CD8-positive, alpha-beta memory T cell (primary cell): ENCODE measurements around the gene SDCCAG8. TPM values are rescaled to one million over a fixed set of nuclear protein-coding genes. Genes with fewer than 3 reads are reported as not detected.

Experiments used
- CTCF ChIA-PET: fragments of 350-600 bp; sonication (Branson Sonifier 250); formaldehyde crosslinking; loops from one replicate; lab custom pipeline; 2021; ENCODE audit warnings: antibody characterized with exemption; lab: Charles Lee
- POLR2A ChIA-PET: fragments of 350-600 bp; sonication (Branson Sonifier 250); formaldehyde crosslinking; loops from one replicate; lab custom pipeline; 2021; ENCODE audit warnings: antibody characterized with exemption; lab: Charles Lee
- DNase-seq, 5 donors: peaks; one replicate each; pipeline versions ENCODE4 v3.0.0 to v3.0.0-alpha.2; 2020 to 2022; ENCODE audit warnings: mixed read lengths in 1 of 5
- H3K27ac ChIP-seq: one replicate; pipeline ENCODE4 v1.7.0; 2013; ENCODE audit warnings: low read depth, mild to moderate bottlenecking, low read length, moderate library complexity
- H3K27me3 ChIP-seq: 2 replicates; pipeline ENCODE4 v1.7.0; 2013; ENCODE audit warnings: low read length, mild to moderate bottlenecking; ENCODE audit not compliant: insufficient read depth, poor library complexity, severe bottlenecking
- H3K36me3 ChIP-seq: 2 replicates; pipeline ENCODE4 v1.7.0; 2013; ENCODE audit warnings: mild to moderate bottlenecking, low read length, moderate library complexity; ENCODE audit not compliant: insufficient read depth
- H3K4me1 ChIP-seq: 2 replicates; pipeline ENCODE4 v1.7.0; 2013; ENCODE audit warnings: mild to moderate bottlenecking, low read length, moderate library complexity; ENCODE audit not compliant: insufficient read depth
- H3K4me3 ChIP-seq: 2 replicates; pipeline ENCODE4 v1.7.0; 2013; ENCODE audit warnings: mild to moderate bottlenecking, low read length
- H3K9me3 ChIP-seq: 2 replicates; pipeline ENCODE4 v1.7.0; 2013; ENCODE audit warnings: mild to moderate bottlenecking, low read length
- H3K27ac Mint-ChIP-seq, 8 donors: one replicate each; pipeline ENCODE4 v1.8.0; 2020 to 2021; ENCODE audit warnings: mixed read lengths in 8 of 8, mild to moderate bottlenecking in 6 of 8, inconsistent platforms in 3 of 8, moderate library complexity in 3 of 8
- H3K27me3 Mint-ChIP-seq, 2 donors: one replicate each; pipeline ENCODE4 v1.8.0; 2020 to 2021; ENCODE audit warnings: mixed read lengths in 2 of 2, mild to moderate bottlenecking in 1 of 2, moderate library complexity in 1 of 2
- H3K36me3 Mint-ChIP-seq, 3 donors: one replicate each; pipeline ENCODE4 v1.8.0; 2020 to 2021; ENCODE audit warnings: mixed read lengths in 3 of 3, inconsistent platforms in 1 of 3, mild to moderate bottlenecking in 1 of 3
- H3K4me1 Mint-ChIP-seq, 3 donors: one replicate each; pipeline ENCODE4 v1.8.0; 2020 to 2021; ENCODE audit warnings: mixed read lengths in 3 of 3, inconsistent platforms in 1 of 3, mild to moderate bottlenecking in 1 of 3
- H3K4me3 Mint-ChIP-seq, 7 donors: one replicate each; pipeline ENCODE4 v1.8.0; 2020 to 2021; ENCODE audit warnings: mixed read lengths in 7 of 7, mild to moderate bottlenecking in 6 of 7, moderate library complexity in 4 of 7, inconsistent platforms in 2 of 7
- H3K9me3 Mint-ChIP-seq, 5 donors: one replicate each; pipeline ENCODE4 v1.8.0; 2020 to 2022; ENCODE audit warnings: mixed read lengths in 5 of 5, mild to moderate bottlenecking in 3 of 5, moderate library complexity in 2 of 5, inconsistent platforms in 1 of 5
- polyA plus RNA-seq: library from polyadenylated mRNA; unstranded; fragments of 300-500 nt; fragmentation: Illumina TruSeq; gene quantifications from one replicate; pipeline ENCODE4 v1.2.3, GENCODE V29; 2021
- total RNA-seq, 2 experiments: library from RNA; stranded (reverse); gene quantifications; one replicate each; pipeline ENCODE4 v1.2.3, GENCODE V29; 2021

SDCCAG8 gene
- total and polyA plus RNA-seq, 3 experiments from 2014 or later = 17.8 to 22.3 (median 18.3) TPM

DNA sequence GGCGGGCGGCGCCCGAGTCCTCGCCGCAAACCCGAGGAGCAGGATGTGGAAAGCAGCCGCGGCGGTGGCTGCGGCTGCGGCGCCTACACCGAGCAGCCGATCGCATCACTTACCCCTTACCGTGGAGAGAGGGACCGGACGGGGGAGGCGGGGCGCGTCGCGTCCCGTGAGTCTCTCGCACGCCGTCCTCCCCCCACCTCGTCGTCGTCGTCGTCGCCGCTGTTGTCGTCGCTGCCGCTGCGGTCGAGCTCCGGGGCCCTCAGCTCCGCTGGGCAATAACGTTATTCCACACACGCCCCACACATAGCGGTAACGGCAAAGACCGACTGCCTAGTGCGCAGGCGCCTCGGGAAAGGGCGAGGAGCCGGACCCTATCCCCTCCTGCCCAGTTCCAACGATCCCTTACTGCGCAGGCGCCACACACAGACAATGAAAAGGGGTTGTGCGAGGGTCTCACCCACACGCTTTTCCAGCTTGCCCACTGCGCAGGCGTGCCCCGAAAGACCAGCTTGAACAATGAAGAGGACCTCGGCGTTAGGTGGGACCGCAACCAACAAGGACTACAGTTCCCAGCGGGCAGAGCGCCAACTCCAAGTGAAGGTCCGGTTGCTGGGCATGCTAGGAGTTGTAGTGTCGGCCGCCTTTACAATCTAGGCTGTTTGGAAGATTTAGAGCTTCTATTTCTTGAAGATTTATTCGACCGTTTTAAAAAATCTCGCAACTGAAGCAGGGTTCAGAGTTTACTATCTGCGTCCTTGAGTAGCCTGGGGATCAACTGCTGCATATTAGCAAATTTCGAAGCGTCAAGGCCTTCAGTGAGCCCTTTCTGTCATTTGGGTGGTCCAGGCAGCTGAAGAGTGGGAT lies 682 bp upstream of the SDCCAG8 start, which contains the start of gene CEP170:
Gene CEP170, minus strand, starts transcription at position 355 of the 864 bp plus-strand sequence. CDS start 30,001 bp downstream, outside the sequence.
- H3K27ac ChIP-seq = peak within 1 kb of the TSS; percentile 94
- no peaks in the 10 kb centered on the region for H3K9me3 Mint-ChIP-seq
- ChIA-PET CTCF (interaction anchor here (0.6 to 1.5 kb wide), 2 partner anchors 17 to 20 kb away, joined by 4 to 5 read pairs; no protein-coding TSS in a partner anchor), POLR2A (interaction anchor here (0.5 to 2.2 kb wide), 8 partner anchors 21 to 1716 kb away, joined by 3 to 8 read pairs (median 4); partner anchors contain the start of genes CHML and OPN3)
- DNase-seq = peak; percentile 81 to 94 (median 93)
- peaks cover 24% of the 10 kb centered on the region for H3K4me1 ChIP-seq
- no peaks in the 10 kb centered on the region for H3K36me3 ChIP-seq
- H3K27me3 Mint-ChIP-seq = peaks cover 0 to 12% of the 10 kb centered on the region in 2 donors
- H3K9me3 ChIP-seq = no peaks in the 10 kb centered on the region
- peaks cover 38 to 65% (median 64%) of the 10 kb centered on the region in 3 donors for H3K4me1 Mint-ChIP-seq
- peak within 1 kb of the TSS; percentile 96 to 100 (median 98) for H3K4me3 Mint-ChIP-seq
- peak within 1 kb of the TSS; percentile 75 for H3K4me3 ChIP-seq
- peak within 1 kb of the TSS; percentile 99 to 100 (median 100) for H3K27ac Mint-ChIP-seq
- peaks cover 0 to 17% (median 0%) of the 10 kb centered on the region in 3 donors for H3K36me3 Mint-ChIP-seq
- H3K27me3 ChIP-seq = no peaks in the 10 kb centered on the region

DNA sequence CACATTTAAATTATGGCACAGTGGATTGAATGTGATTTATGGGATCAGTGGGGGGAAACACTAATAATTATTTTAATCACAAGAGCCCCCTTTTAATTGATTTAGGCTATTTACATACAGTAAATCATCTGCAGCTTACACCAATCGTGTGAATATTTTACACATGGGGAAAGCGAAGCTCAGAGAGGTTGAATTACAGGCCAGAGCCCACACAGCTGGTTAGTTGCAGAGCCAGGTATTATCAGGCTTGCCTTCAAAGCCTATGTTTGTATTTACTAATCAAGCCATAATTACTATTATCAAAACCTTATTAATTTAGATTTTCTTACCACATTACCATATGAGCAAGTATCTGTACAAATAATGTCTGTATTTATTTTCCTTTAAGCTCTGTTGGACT lies 749 bp downstream of the SDCCAG8 start:
- no peaks in the 10 kb centered on the region for H3K36me3 ChIP-seq
- no peak for DNase-seq
- H3K4me1 Mint-ChIP-seq = peaks cover 36 to 57% (median 55%) of the 10 kb centered on the region in 3 donors
- peaks cover 24% of the 10 kb centered on the region for H3K4me1 ChIP-seq
- H3K27ac ChIP-seq = peak overlapping the region; percentile 94
- ChIA-PET CTCF (interaction anchor here (1.5 kb wide), 1 partner anchor 16 kb away, joined by 5 read pairs; no protein-coding TSS in a partner anchor), POLR2A (no interaction called here)
- H3K4me3 Mint-ChIP-seq = peak overlapping the region; percentile 95 to 100 (median 98)
- H3K27ac Mint-ChIP-seq = peak overlapping the region; percentile 99 to 100 (median 100)
- H3K9me3 ChIP-seq = no peaks in the 10 kb centered on the region
- no peaks in the 10 kb centered on the region for H3K9me3 Mint-ChIP-seq
- peaks cover 0 to 12% of the 10 kb centered on the region in 2 donors for H3K27me3 Mint-ChIP-seq
- H3K4me3 ChIP-seq = peak overlapping the region; percentile 75
- no peaks in the 10 kb centered on the region for H3K27me3 ChIP-seq
- peaks cover 0 to 24% (median 2%) of the 10 kb centered on the region in 3 donors for H3K36me3 Mint-ChIP-seq

DNA sequence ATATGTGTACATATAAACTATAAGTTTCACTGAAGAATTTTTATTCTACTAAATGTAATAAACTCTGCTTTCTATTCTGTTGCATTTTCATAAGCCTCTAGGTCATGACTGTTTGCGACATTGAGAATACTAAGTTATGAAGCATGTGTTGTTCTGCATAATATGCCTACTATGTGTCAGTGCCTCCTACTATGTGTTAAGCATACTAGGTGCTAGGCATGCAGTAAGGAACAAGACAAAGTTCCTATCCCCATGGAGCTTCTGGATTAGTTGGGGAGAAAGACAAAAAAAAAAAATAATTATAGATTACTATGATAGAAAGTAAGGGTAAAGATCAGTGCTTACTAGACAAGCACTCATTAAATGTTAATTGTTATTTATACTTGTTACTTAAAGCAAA lies 1.3 kb downstream of the SDCCAG8 start:
- peaks cover 34 to 51% (median 49%) of the 10 kb centered on the region in 3 donors for H3K4me1 Mint-ChIP-seq
- H3K4me3 Mint-ChIP-seq = peak overlapping the region in 4 of 7 donors; percentile 20 to 100 (median 97)
- H3K36me3 Mint-ChIP-seq = peaks cover 0 to 24% (median 2%) of the 10 kb centered on the region in 3 donors
- Histone ChIP-seq H3K9me3 (no peaks in the 10 kb centered on the region), H3K4me1 (peaks cover 21% of the 10 kb centered on the region), H3K27me3 (no peaks in the 10 kb centered on the region), H3K36me3 (no peaks in the 10 kb centered on the region), H3K4me3 (no peak overlapping the region), H3K27ac (no peak overlapping the region)
- no peaks in the 10 kb centered on the region for H3K9me3 Mint-ChIP-seq
- peak overlapping the region in 1 of 8 donors; percentile 99 for H3K27ac Mint-ChIP-seq
- DNase-seq = no peak
- POLR2A ChIA-PET = no interaction called here
- CTCF ChIA-PET = no interaction called here
- peaks cover 0 to 12% of the 10 kb centered on the region in 2 donors for H3K27me3 Mint-ChIP-seq

DNA sequence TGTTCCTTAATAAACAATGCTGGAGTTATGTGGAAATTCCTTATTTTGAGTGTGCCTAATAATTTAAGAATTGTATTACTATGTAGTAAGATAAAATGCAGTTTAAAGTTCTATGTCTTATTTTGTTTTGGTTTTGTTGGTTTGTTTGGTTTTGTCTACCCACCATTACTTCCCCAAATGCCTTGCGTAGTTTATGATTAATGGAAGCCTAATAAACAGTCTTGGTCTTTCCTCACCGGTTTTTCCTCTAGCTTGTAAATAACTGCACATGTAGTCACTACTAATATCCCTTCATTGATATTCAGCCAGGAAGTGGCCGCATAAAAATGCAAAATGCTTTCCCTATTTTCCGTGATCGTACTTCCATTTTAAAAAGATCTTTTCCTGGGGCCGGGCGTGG lies 2.9 kb downstream of the SDCCAG8 start:
- H3K4me1 ChIP-seq = peaks cover 13% of the 10 kb centered on the region
- no peak overlapping the region for H3K27ac ChIP-seq
- DNase-seq = no peak
- Mint-ChIP-seq H3K27ac (peak overlapping the region in 2 of 8 donors; percentile 38 to 47), H3K27me3 (peaks cover 0 to 12% of the 10 kb centered on the region in 2 donors), H3K36me3 (peaks cover 0 to 24% (median 2%) of the 10 kb centered on the region in 3 donors), H3K9me3 (no peaks in the 10 kb centered on the region), H3K4me1 (peaks cover 24 to 44% (median 42%) of the 10 kb centered on the region in 3 donors), H3K4me3 (peak overlapping the region in 1 of 7 donors; percentile 53)
- H3K27me3 ChIP-seq = no peaks in the 10 kb centered on the region
- no peak overlapping the region for H3K4me3 ChIP-seq
- CTCF ChIA-PET = no interaction called here
- POLR2A ChIA-PET = no interaction called here
- no peaks in the 10 kb centered on the region for H3K9me3 ChIP-seq
- no peaks in the 10 kb centered on the region for H3K36me3 ChIP-seq

DNA sequence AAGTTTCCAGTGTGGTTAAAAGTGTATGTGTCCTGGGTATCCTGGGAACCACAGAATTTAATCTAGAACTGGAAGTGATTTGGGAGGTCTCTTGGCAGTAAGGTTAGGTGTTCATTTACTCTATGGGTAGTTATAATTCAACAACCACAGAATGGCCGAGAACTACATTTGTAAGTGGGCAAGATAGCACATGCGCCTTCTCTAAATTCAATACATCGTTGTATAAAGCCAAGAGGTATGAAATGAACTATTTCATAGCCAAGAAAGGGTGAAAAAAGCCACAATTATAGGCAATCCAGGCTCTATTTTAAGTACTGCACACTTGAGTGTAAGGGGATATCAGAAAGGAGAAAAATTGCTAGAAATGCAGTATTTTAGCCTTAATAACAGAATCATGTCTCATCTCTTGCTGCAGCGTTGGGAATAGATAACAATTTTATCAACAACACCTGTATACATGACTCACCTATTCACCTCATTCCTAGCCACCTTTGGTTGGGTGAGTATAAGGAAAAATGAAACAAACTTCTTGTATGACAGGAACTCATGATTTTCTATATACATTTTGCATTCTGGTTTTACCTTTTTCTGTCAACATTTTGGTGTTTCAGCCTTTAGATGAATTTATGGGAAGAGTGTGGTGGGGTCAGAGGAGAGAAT lies 4.5 kb downstream of the SDCCAG8 start:
- DNase-seq = no peak
- no peaks in the 10 kb centered on the region for H3K27me3 ChIP-seq
- H3K9me3 Mint-ChIP-seq = no peaks in the 10 kb centered on the region
- no peak overlapping the region for H3K4me3 ChIP-seq
- ChIA-PET POLR2A (no interaction called here), CTCF (no interaction called here)
- H3K9me3 ChIP-seq = no peaks in the 10 kb centered on the region
- H3K4me3 Mint-ChIP-seq = peak overlapping the region in 1 of 7 donors; percentile 10
- peaks cover 0 to 19% (median 2%) of the 10 kb centered on the region in 3 donors for H3K36me3 Mint-ChIP-seq
- H3K27ac ChIP-seq = no peak overlapping the region
- peaks cover 11% of the 10 kb centered on the region for H3K4me1 ChIP-seq
- no peaks in the 10 kb centered on the region for H3K36me3 ChIP-seq
- H3K27me3 Mint-ChIP-seq = peaks cover 0 to 3% of the 10 kb centered on the region in 2 donors
- H3K4me1 Mint-ChIP-seq = peaks cover 15 to 44% (median 38%) of the 10 kb centered on the region in 3 donors
- H3K27ac Mint-ChIP-seq = no peak overlapping the region

DNA sequence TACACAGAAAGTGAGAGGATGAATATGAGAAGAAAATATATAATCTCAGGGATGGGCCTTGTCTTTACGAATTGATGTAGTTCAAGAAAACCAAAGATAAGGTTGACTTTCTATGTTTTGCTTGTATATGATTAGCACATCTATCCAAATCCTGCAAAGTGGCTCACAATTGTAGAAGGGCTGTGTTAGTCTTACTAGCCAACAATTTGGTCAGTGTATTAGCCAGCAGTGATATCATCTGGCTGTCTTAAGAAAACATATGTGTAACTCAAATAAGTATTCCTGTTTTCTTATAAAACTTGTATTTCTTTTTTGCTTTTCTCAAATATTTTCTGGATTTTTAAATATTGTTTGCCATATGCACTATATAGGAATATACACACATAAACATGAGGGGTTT lies 5.5 kb downstream of the SDCCAG8 start:
- H3K27ac ChIP-seq = no peak overlapping the region
- no peaks in the 10 kb centered on the region for H3K36me3 ChIP-seq
- Mint-ChIP-seq H3K9me3 (no peaks in the 10 kb centered on the region), H3K27ac (no peak overlapping the region), H3K27me3 (no peaks in the 10 kb centered on the region), H3K36me3 (peaks cover 0 to 11% (median 2%) of the 10 kb centered on the region in 3 donors), H3K4me1 (peaks cover 6 to 37% (median 32%) of the 10 kb centered on the region in 3 donors), H3K4me3 (peak overlapping the region in 1 of 7 donors; percentile 22)
- H3K4me3 ChIP-seq = no peak overlapping the region
- POLR2A ChIA-PET = no interaction called here
- H3K27me3 ChIP-seq = no peaks in the 10 kb centered on the region
- CTCF ChIA-PET = no interaction called here
- peaks cover 10% of the 10 kb centered on the region for H3K4me1 ChIP-seq
- no peak for DNase-seq
- no peaks in the 10 kb centered on the region for H3K9me3 ChIP-seq

DNA sequence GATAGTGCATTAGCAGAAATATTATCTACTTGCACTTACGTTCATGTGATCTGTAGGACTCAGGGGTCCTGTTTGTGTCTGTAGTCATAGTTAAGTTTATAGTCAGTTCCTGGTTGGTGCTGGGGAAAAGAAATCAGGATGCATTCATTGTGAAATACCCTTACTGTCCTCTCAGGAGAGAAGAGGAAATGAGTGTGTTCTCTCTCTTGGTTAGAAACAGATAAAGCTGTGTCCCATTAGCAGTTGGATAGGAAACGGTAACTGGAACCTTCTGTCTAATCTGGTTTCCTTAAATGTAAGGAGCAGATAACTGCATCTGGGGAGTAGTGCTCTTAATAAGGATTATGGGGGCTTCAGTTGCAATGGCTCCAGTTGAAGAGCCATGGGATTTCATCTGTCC lies 8.9 kb downstream of the SDCCAG8 start:
- Histone ChIP-seq H3K27ac (no peak overlapping the region), H3K4me3 (no peak overlapping the region), H3K27me3 (no peaks in the 10 kb centered on the region), H3K36me3 (no peaks in the 10 kb centered on the region), H3K4me1 (no peaks in the 10 kb centered on the region), H3K9me3 (no peaks in the 10 kb centered on the region)
- peaks cover 0 to 16% (median 5%) of the 10 kb centered on the region in 3 donors for H3K36me3 Mint-ChIP-seq
- no peak overlapping the region for H3K27ac Mint-ChIP-seq
- H3K9me3 Mint-ChIP-seq = no peaks in the 10 kb centered on the region
- H3K4me1 Mint-ChIP-seq = peaks cover 10 to 37% (median 36%) of the 10 kb centered on the region in 3 donors
- no peaks in the 10 kb centered on the region for H3K27me3 Mint-ChIP-seq
- DNase-seq = no peak
- ChIA-PET POLR2A (no interaction called here), CTCF (no interaction called here)
- H3K4me3 Mint-ChIP-seq = no peak overlapping the region
